Stimulated activated naive B cell treated with anti-CD40 and anti-IgM and Interleukin-4, amounts not matched to agents 10 μg/mL and 1 μg/mL and 100 μg/mL, for 72 hours (primary cell): Measurements from ENCODE around the gene RAB3IP.
"Not testable (repeated sequence)": the region's sequence is repeated elsewhere in the genome, so short reads cannot be mapped to it uniquely, and the experiment has no call there.

Experiments used
- ATAC-seq, 2 donors: fragments of 150-1000 bp; cut with Tn5 transposase; replicated peaks; 2 replicates each; pipeline ENCODE4 v1.10.0; 2021; ENCODE audit warnings: moderate library complexity in 1 of 2
- DNase-seq: peaks from one replicate; pipeline ENCODE4 v3.0.0; 2021
- H3K27ac Mint-ChIP-seq: one replicate; pipeline ENCODE4 v1.8.0; 2022; ENCODE audit warnings: mild to moderate bottlenecking, mixed read lengths
- H3K27me3 Mint-ChIP-seq, 2 donors: one replicate each; pipeline ENCODE4 v1.8.0; 2022; ENCODE audit warnings: mixed read lengths in 2 of 2
- H3K36me3 Mint-ChIP-seq, 2 donors: one replicate each; pipeline ENCODE4 v1.8.0; 2022; ENCODE audit warnings: mixed read lengths in 2 of 2, mild to moderate bottlenecking in 1 of 2
- H3K4me1 Mint-ChIP-seq, 2 donors: one replicate each; pipeline ENCODE4 v1.8.0; 2022; ENCODE audit warnings: mixed read lengths in 2 of 2, mild to moderate bottlenecking in 1 of 2
- H3K4me3 Mint-ChIP-seq, 2 donors: one replicate each; pipeline ENCODE4 v1.8.0; 2022; ENCODE audit warnings: mild to moderate bottlenecking in 2 of 2, mixed read lengths in 2 of 2, moderate library complexity in 1 of 2
- H3K9me3 Mint-ChIP-seq, 2 donors: one replicate each; pipeline ENCODE4 v1.8.0; 2022; ENCODE audit warnings: mixed read lengths in 2 of 2, mild to moderate bottlenecking in 1 of 2

The RAB3IP gene

GRCh38 chr12:69789351-69789750, 50.7 kb downstream of the RAB3IP start:
- no peaks in the 10 kb centered on the region for H3K4me1 Mint-ChIP-seq
- ATAC-seq = no peak
- peaks cover 13 to 14% of the 10 kb centered on the region in 2 donors for H3K9me3 Mint-ChIP-seq
- H3K27me3 Mint-ChIP-seq = no peaks in the 10 kb centered on the region
- H3K27ac Mint-ChIP-seq = no peak overlapping the region
- H3K4me3 Mint-ChIP-seq = no peak overlapping the region
- H3K36me3 Mint-ChIP-seq = peaks cover 50 to 68% of the 10 kb centered on the region in 2 donors
- DNase-seq = no peak

GRCh38 chr12:69792533-69792932, 53.9 kb downstream of the RAB3IP start:
- H3K9me3 Mint-ChIP-seq = peaks cover 13 to 14% of the 10 kb centered on the region in 2 donors
- H3K4me1 Mint-ChIP-seq = no peaks in the 10 kb centered on the region
- DNase-seq = no peak
- no peak for ATAC-seq
- H3K4me3 Mint-ChIP-seq = no peak overlapping the region
- H3K36me3 Mint-ChIP-seq = peaks cover 51 to 71% of the 10 kb centered on the region in 2 donors
- H3K27me3 Mint-ChIP-seq = no peaks in the 10 kb centered on the region
- H3K27ac Mint-ChIP-seq = no peak overlapping the region

GRCh38 chr12:69807101-69807897, 68.6 kb downstream of the RAB3IP start:
- ATAC-seq, DNase-seq, H3K4me1 Mint-ChIP-seq, H3K4me3 Mint-ChIP-seq, H3K27ac Mint-ChIP-seq, H3K27me3 Mint-ChIP-seq: not testable (repeated sequence)
- H3K36me3 Mint-ChIP-seq = peaks cover 63 to 73% of the 10 kb centered on the region in 2 donors
- H3K9me3 Mint-ChIP-seq = peaks cover 14 to 22% of the 10 kb centered on the region in 2 donors

GRCh38 chr12:69810870-69811498, 72.3 kb downstream of the RAB3IP start:
- H3K36me3 Mint-ChIP-seq = peaks cover 48 to 76% of the 10 kb centered on the region in 2 donors
- peaks cover 10 to 19% of the 10 kb centered on the region in 2 donors for H3K9me3 Mint-ChIP-seq
- no peaks in the 10 kb centered on the region for H3K4me1 Mint-ChIP-seq
- no peak for DNase-seq
- no peak for ATAC-seq
- H3K27me3 Mint-ChIP-seq = no peaks in the 10 kb centered on the region
- no peak overlapping the region for H3K4me3 Mint-ChIP-seq
- no peak overlapping the region for H3K27ac Mint-ChIP-seq

DNA sequence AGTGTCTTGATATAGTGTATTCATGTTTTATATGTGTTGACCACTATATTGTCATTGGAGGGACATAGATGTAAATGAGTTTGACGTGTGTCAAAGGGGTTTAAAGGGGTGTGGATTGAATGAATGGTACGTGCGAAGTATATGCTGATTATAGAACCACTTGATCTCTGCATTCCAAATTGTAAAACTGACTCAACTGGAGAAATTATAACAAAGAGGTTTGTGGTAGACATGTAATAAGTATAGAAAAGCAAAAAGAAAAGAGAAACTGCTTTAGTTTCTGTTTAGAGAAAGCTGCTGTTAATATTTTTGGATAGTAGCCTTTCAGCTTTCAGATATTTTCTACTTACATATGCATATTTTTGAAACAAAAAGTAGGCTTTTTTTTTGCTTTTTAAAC, 77.4 kb downstream of the RAB3IP start:
- Mint-ChIP-seq H3K9me3 (no peaks in the 10 kb centered on the region), H3K4me1 (no peaks in the 10 kb centered on the region), H3K27ac (no peak overlapping the region), H3K36me3 (peaks cover 8 to 41% of the 10 kb centered on the region in 2 donors), H3K27me3 (no peaks in the 10 kb centered on the region), H3K4me3 (no peak overlapping the region)
- DNase-seq = no peak
- no peak for ATAC-seq

- no peak for ATAC-seq
- Mint-ChIP-seq H3K27me3 (no peaks in the 10 kb centered on the region), H3K27ac (no peak overlapping the region), H3K4me1 (no peaks in the 10 kb centered on the region), H3K9me3 (no peaks in the 10 kb centered on the region), H3K36me3 (peaks cover 0 to 10% of the 10 kb centered on the region in 2 donors), H3K4me3 (no peak overlapping the region)
- DNase-seq = no peak
Observed at GRCh38 chr12:69821032-69821455, 82.4 kb downstream of the RAB3IP start.

- Mint-ChIP-seq H3K4me3 (no peak overlapping the region), H3K36me3 (peaks cover 0 to 7% of the 10 kb centered on the region in 2 donors), H3K9me3 (no peaks in the 10 kb centered on the region), H3K4me1 (no peaks in the 10 kb centered on the region), H3K27ac (no peak overlapping the region), H3K27me3 (no peaks in the 10 kb centered on the region)
- ATAC-seq = no peak
- no peak for DNase-seq
Observed at GRCh38 chr12:69821456-69822159, 82.9 kb downstream of the RAB3IP start.

- no peak overlapping the region for H3K27ac Mint-ChIP-seq
- no peak for ATAC-seq
- DNase-seq = no peak
- no peaks in the 10 kb centered on the region for H3K9me3 Mint-ChIP-seq
- no peaks in the 10 kb centered on the region for H3K4me1 Mint-ChIP-seq
- peaks cover 0 to 4% of the 10 kb centered on the region in 2 donors for H3K36me3 Mint-ChIP-seq
- H3K4me3 Mint-ChIP-seq = no peak overlapping the region
- H3K27me3 Mint-ChIP-seq = no peaks in the 10 kb centered on the region
Observed at GRCh38 chr12:69822201-69822860, 83.7 kb downstream of the RAB3IP start.

- Mint-ChIP-seq H3K9me3 (no peaks in the 10 kb centered on the region), H3K27ac (no peak overlapping the region), H3K4me1 (no peaks in the 10 kb centered on the region), H3K36me3 (no peaks in the 10 kb centered on the region), H3K27me3 (peaks cover 0 to 2% of the 10 kb centered on the region in 2 donors), H3K4me3 (no peak overlapping the region)
- DNase-seq (no peak), ATAC-seq (no peak)
Observed at GRCh38 chr12:69824028-69824427, 85.4 kb downstream of the RAB3IP start.

DNA sequence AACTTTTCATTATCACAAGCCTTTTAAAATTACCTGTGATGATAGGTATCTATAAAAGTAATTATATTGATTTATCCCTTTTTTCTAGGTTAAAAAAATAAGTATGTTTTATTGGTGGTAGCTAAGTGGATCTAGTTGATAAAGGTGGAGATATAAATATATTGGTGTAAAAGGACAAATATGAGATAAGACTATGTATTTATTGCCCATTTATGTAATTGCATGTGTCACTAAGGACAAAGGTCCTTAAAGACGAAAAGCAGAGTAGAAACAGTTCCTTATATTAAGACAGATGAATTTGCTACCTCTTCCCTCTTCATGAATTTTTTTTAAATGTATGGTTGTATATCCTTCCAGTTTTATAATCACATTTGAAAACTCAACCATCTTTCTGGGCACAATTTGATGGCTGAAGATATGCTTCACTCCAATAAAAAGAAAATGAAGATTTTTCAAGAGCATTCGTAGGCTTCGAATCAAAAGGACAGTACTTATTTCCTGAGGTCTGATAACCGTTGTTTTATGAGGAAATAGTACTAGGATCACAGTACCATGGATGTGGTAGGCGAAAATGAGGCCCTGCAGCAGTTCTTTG, 86.4 kb downstream of the RAB3IP start, which contains the start of gene MYRFL:
Gene MYRFL (plus strand): TSS at position 262 of the 595 bp plus-strand sequence. CDS start 291 bp downstream, at position 553.
- DNase-seq = no peak
- Mint-ChIP-seq H3K4me3 (no peak within 1 kb of the TSS), H3K27me3 (peaks cover 0 to 6% of the 10 kb centered on the region in 2 donors), H3K27ac (no peak within 1 kb of the TSS), H3K9me3 (no peaks in the 10 kb centered on the region), H3K36me3 (no peaks in the 10 kb centered on the region), H3K4me1 (no peaks in the 10 kb centered on the region)
- ATAC-seq = no peak

DNA sequence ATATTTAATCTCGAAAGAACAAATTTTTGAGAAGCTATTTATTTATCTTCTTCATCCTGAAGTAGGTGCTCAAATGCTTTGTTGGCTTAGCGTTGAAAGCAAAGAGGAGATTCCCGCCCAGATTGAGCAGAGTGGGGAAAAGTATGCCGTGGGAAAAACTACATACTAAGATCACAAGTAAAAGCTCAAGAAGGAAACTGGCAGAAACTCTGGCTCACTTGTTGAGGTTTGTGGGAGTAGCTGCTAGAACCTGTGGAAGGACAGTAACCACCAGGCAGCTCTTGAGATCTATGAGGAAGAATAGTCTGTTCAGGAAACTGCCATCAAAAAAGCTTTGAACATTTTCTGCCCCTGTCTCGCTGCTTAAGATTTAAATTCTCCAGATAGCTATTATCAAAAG, 90.2 kb downstream of the RAB3IP start:
- H3K27ac Mint-ChIP-seq = no peak overlapping the region
- no peak overlapping the region for H3K4me3 Mint-ChIP-seq
- H3K27me3 Mint-ChIP-seq = peaks cover 13 to 18% of the 10 kb centered on the region in 2 donors
- H3K9me3 Mint-ChIP-seq = no peaks in the 10 kb centered on the region
- DNase-seq = no peak
- H3K36me3 Mint-ChIP-seq = no peaks in the 10 kb centered on the region
- no peaks in the 10 kb centered on the region for H3K4me1 Mint-ChIP-seq
- no peak for ATAC-seq

- H3K27ac Mint-ChIP-seq = no peak overlapping the region
- H3K4me3 Mint-ChIP-seq = no peak overlapping the region
- H3K9me3 Mint-ChIP-seq = no peaks in the 10 kb centered on the region
- no peaks in the 10 kb centered on the region for H3K4me1 Mint-ChIP-seq
- no peak for DNase-seq
- ATAC-seq = no peak
- H3K36me3 Mint-ChIP-seq = peaks cover 0 to 2% of the 10 kb centered on the region in 2 donors
- peaks cover 13 to 24% of the 10 kb centered on the region in 2 donors for H3K27me3 Mint-ChIP-seq
Observed at GRCh38 chr12:69833696-69834095, 95.0 kb downstream of the RAB3IP start.

DNA sequence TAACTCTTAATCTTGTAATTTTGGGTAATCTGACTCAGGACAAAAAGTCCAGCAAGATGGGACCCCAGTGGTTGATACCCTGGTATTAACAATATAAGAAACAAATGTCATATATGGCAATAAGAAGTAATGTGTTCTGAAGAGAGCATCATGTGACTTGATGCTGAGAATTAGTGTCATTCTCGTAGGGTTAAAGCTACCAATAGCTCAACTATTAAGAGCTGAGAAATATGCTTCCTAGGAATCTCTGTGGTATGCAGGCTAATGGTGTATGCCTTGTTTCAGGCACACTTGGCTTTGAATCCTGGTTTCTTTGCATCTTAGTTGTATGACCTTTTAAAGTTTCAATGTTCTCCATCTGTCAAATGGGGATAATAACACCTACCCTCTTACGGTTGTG, 95.5 kb downstream of the RAB3IP start:
- Mint-ChIP-seq H3K4me3 (no peak overlapping the region), H3K27ac (no peak overlapping the region), H3K4me1 (no peaks in the 10 kb centered on the region), H3K27me3 (peaks cover 10 to 24% of the 10 kb centered on the region in 2 donors), H3K9me3 (no peaks in the 10 kb centered on the region), H3K36me3 (peaks cover 0 to 2% of the 10 kb centered on the region in 2 donors)
- DNase-seq (no peak), ATAC-seq (no peak)

- Mint-ChIP-seq H3K9me3 (no peaks in the 10 kb centered on the region), H3K36me3 (peaks cover 0 to 2% of the 10 kb centered on the region in 2 donors), H3K27me3 (peaks cover 8 to 24% of the 10 kb centered on the region in 2 donors), H3K4me1 (no peaks in the 10 kb centered on the region), H3K27ac (no peak overlapping the region), H3K4me3 (no peak overlapping the region)
- DNase-seq (no peak), ATAC-seq (no peak)
Observed at GRCh38 chr12:69834576-69834975, 95.9 kb downstream of the RAB3IP start.
